Measurements from ENCODE around the gene PPP3R1.

DNA sequence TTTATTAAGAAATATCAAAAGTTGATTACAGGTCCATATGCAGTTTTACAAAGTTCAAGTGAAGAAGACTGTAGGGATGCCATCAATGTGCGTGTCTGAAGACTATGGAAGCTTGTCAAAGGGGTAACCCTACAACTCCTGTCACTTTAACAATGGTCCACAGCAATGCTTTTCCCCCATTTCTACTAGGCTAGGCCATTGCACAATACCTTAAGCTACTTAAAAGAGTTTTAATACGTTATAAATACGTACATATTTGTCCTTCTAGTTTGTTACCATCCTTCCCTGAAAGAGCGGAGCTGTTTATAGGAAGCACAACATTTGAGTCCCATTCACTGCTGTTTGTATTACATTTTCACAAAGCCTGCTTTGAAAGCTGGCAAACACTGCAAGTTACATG lies 40.7 kb upstream of the PPP3R1 start:
- TF ChIP-seq, protein P1, sequence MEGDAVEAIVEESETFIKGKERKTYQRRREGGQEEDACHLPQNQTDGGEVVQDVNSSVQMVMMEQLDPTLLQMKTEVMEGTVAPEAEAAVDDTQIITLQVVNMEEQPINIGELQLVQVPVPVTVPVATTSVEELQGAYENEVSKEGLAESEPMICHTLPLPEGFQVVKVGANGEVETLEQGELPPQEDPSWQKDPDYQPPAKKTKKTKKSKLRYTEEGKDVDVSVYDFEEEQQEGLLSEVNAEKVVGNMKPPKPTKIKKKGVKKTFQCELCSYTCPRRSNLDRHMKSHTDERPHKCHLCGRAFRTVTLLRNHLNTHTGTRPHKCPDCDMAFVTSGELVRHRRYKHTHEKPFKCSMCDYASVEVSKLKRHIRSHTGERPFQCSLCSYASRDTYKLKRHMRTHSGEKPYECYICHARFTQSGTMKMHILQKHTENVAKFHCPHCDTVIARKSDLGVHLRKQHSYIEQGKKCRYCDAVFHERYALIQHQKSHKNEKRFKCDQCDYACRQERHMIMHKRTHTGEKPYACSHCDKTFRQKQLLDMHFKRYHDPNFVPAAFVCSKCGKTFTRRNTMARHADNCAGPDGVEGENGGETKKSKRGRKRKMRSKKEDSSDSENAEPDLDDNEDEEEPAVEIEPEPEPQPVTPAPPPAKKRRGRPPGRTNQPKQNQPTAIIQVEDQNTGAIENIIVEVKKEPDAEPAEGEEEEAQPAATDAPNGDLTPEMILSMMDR (IDR thresholded peaks at IDR 0.05): no peak
- TF ChIP-seq POLR2A (IDR thresholded peaks at IDR 0.05) (no peak), POLR2AphosphoS5 (IDR thresholded peaks at IDR 0.05) (no peak)
